AG04449 (cell line): ENCODE measurements around the gene PCED1A.

ENCODE experiments used
- CTCF ChIA-PET: fragments of 350-600 bp; formaldehyde crosslinking; extraction: SDS; loops from one replicate; lab custom pipeline; 2021; ENCODE audit warnings: antibody characterized with exemption; lab: Yijun Ruan, JAX
- POLR2A ChIA-PET: fragments of 400-600, 350-600 bp; formaldehyde crosslinking; extraction: SDS; loops from one replicate; lab custom pipeline; 2020; ENCODE audit warnings: antibody characterized with exemption, inconsistent platforms; lab: Yijun Ruan, JAX
- DNase-seq: peaks from one replicate; pipeline ENCODE4 v3.0.0-alpha.2; 2010; ENCODE audit warnings: low read depth, low spot score
- H3K4me3 ChIP-seq: 2 replicates; pipeline ENCODE4 v1.5.1; 2011; ENCODE audit warnings: low read depth, mild to moderate bottlenecking, control low read depth, low read length
- CTCF ChIP-seq: IDR thresholded peaks from one replicate; pipeline ENCODE4 v1.5.1; 2011; ENCODE audit warnings: mild to moderate bottlenecking, moderate library complexity, low read length, control low read depth, inconsistent platforms; ENCODE audit not compliant: insufficient read depth; ENCODE audit errors: missing control alignments

PCED1A gene

GRCh38 chr20:2807019-2807418 is 33.4 kb downstream of the PCED1A start:
- CTCF ChIA-PET, result no interaction called here
- POLR2A ChIA-PET, result no interaction called here
- H3K4me3 ChIP-seq, result no peak overlapping the region
- no peak for TF ChIP-seq CTCF
- DNase-seq, result no peak

GRCh38 chr20:2806351-2806701 is 34.1 kb downstream of the PCED1A start:
- DNase-seq, result no peak
- POLR2A ChIA-PET, result no interaction called here
- H3K4me3 ChIP-seq, result no peak overlapping the region
- CTCF ChIA-PET, result interaction anchor here (1.0 kb wide), 1 partner anchor 46 kb away, joined by 3 read pairs; no protein-coding TSS in a partner anchor
- no peak for TF ChIP-seq CTCF

DNA sequence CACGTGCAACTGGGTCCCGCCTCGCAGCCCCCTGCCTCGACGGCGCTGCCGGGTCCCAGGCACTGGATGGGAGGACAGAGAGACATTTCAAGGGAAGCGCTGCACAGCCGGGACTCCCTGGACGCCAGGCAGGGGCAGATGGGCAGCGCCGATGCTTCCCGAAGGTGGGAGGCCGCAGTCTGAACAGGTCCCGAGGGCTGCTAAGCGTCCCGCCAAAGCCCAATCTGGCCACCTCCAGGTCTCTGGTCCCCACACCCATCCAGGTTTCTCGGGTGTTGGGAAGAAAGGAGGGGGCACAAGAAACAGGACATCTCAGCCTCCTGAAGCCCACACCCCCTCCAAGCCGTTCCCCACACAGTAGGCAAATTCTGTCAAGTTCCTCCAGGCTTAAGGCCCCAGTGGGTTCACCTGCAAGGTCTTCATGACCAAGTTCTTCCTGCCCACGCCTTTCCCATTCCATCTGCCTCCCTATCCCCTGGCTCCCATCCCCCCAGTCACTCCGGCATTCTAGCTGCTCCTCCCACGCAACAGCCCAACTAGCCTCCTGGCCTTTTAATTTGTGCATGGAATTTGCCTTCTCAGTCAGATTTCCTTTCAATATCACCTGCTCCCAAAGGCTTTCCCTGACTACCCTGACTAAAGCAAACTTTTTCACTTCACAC is 34.6 kb downstream of the PCED1A start:
- POLR2A ChIA-PET, result no interaction called here
- H3K4me3 ChIP-seq, result no peak overlapping the region
- no peak for DNase-seq
- TF ChIP-seq CTCF, result no peak
- CTCF ChIA-PET, result interaction anchor here (1.0 kb wide), 1 partner anchor 46 kb away, joined by 3 read pairs; no protein-coding TSS in a partner anchor

DNA sequence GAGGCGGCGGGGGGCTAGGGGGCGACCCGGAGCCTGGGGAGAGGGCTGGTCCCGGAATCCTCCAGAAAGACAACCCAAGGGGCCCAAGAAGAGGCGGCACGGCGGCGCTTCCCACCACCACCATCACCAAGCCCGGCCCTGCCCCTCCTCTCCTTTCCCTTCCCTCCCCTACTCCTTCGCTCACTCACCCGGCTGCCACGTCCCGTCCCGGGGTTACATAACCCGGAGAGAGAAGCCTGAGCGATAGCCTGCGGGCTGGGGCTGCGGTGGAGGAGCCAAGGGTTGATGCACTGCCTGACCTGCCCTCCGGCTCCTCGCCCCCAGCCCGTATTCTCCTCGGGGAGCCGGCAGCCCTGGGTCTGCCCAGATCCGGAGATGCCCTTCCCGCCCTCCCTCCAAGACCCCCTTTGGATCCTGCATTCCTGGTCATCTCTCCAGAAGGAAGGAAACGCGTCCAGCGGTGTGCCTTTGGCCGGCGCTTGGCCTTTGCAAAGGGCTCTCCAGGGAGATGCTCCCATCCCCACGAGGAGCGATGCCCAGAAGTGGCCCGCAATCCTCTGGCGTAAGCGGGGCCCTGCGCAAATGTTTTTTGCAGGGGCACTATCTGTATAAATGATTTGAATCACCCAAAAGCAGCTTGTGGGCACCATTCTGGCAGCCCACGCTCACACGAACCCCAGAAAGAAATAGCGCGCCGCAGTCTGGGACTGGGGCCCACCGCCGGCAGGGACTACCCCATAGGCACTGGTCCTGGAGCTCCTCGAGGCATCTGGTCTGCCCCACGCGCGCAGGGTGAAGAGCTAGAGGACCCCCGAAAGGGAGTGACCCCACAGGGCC is 35.4 kb downstream of the PCED1A start:
- H3K4me3 ChIP-seq, result peak overlapping the region; percentile 3; the same call in 1 of the 2 replicates
- DNase-seq, result no peak
- no peak for TF ChIP-seq CTCF
- POLR2A ChIA-PET, result no interaction called here
- CTCF ChIA-PET, result interaction anchor here (1.0 kb wide), 1 partner anchor 47 kb away, joined by 3 read pairs; no protein-coding TSS in a partner anchor

DNA sequence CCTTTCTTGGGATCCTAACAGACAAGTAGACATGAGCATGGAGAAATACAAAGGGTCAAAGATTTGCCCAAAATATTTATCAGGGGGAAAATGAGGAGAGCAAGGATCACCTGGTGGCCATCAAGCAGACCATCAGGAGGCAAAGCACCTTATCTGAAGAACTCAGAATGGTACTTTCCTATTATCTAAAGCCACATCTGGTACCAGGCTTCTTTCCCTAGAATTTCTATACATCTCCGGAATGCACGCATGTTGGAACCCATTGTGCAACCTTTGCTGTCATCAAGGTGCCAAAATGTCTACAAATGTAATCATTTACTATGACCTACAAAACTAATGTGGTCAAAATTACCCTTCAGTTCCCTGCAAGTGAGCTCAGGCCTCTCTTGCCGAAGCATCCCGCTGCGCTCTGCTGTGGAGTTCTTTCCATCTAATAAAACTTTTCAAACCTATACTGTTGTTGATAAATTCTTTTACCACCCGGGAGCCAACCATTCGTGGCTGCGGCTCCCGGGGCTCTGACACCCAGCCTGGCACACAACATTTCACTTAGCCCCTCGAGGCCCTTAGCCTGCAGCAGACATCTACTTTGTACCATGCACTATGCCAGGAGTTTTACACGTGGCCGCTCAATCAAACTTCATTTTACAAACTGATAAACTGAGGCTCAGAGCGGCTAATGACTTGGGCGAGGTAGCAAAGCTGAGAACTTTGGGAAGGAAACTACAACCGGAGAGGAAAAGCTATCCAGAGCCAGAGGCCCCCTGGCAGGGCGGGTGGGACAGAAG is 36.2 kb downstream of the PCED1A start:
- no peak overlapping the region for H3K4me3 ChIP-seq
- no peak for TF ChIP-seq CTCF
- CTCF ChIA-PET, result no interaction called here
- POLR2A ChIA-PET, result no interaction called here
- DNase-seq, result no peak

GRCh38 chr20:2801286-2801728 is 39.1 kb downstream of the PCED1A start:
- POLR2A ChIA-PET, result no interaction called here
- TF ChIP-seq CTCF, result no peak
- peak overlapping the region; percentile 10 for H3K4me3 ChIP-seq
- CTCF ChIA-PET, result no interaction called here
- no peak for DNase-seq
